DOHH2 (cell line): ENCODE data around the gene MACF1.

ENCODE experiments used
- EZH2phosphoT487 ChIP-seq: fragments of 200-600 bp; sonication (generic); IDR thresholded peaks from 2 replicates; pipeline ENCODE4 v1.6.1; 2017; ENCODE audit warnings: borderline replicate concordance, mild to moderate bottlenecking, antibody characterized with exemption, low read length, moderate library complexity, mixed read lengths
- TF ChIP-seq, protein P1 (sequence below): fragments of 200-600 bp; sonication (generic); IDR thresholded peaks from one replicate; pipeline ENCODE4 v1.5.1; 2014; ENCODE audit warnings: antibody characterized with exemption, mild to moderate bottlenecking, low read depth, low read length; ENCODE audit not compliant: poor library complexity, severe bottlenecking

GRCh38 chr1:39258925-39259244, 54.4 kb downstream of the MACF1 start:
- TF ChIP-seq, protein P1, sequence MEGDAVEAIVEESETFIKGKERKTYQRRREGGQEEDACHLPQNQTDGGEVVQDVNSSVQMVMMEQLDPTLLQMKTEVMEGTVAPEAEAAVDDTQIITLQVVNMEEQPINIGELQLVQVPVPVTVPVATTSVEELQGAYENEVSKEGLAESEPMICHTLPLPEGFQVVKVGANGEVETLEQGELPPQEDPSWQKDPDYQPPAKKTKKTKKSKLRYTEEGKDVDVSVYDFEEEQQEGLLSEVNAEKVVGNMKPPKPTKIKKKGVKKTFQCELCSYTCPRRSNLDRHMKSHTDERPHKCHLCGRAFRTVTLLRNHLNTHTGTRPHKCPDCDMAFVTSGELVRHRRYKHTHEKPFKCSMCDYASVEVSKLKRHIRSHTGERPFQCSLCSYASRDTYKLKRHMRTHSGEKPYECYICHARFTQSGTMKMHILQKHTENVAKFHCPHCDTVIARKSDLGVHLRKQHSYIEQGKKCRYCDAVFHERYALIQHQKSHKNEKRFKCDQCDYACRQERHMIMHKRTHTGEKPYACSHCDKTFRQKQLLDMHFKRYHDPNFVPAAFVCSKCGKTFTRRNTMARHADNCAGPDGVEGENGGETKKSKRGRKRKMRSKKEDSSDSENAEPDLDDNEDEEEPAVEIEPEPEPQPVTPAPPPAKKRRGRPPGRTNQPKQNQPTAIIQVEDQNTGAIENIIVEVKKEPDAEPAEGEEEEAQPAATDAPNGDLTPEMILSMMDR: peak; percentile 21
- TF ChIP-seq EZH2phosphoT487: no peak
